ENCODE results near the gene RSF1.

- no peak for TF ChIP-seq CTCF (IDR thresholded peaks at IDR 0.05 in 2 of 3, conservative IDR thresholded peaks at IDR 0.05 in 1 of 3; ENCODE audit: borderline replicate concordance in 1 of 3, insufficient read depth in 1 of 3, low read depth in 2 of 3, low read length in 2 of 3)
- no peak for TF ChIP-seq EZH2 (IDR thresholded peaks at IDR 0.05)
- no peak for TF ChIP-seq EZH2phosphoT487 (IDR thresholded peaks at IDR 0.05; ENCODE audit: borderline replicate concordance)
- TF ChIP-seq POLR2A (IDR thresholded peaks at IDR 0.05; ENCODE audit: borderline replicate concordance, extremely low read depth, insufficient read depth, insufficient read length) = no peak
- TF ChIP-seq YY1 (IDR thresholded peaks at IDR 0.05; ENCODE audit: extremely low read depth, insufficient replicate concordance, low read depth, low read length) = no peak
- TF ChIP-seq POLR2AphosphoS5 (IDR thresholded peaks at IDR 0.05; ENCODE audit: low read depth, low read length) = no peak
- no peak for TF ChIP-seq ZNF274 (IDR thresholded peaks at IDR 0.05; ENCODE audit: low read depth, low read length)
- TF ChIP-seq ZBTB33 (IDR thresholded peaks at IDR 0.05; ENCODE audit: extremely low read depth, insufficient replicate concordance, low read length) = no peak
- no peak for TF ChIP-seq RAD21 (IDR thresholded peaks at IDR 0.05; ENCODE audit: low read depth)
- TF ChIP-seq MAX (IDR thresholded peaks at IDR 0.05) = no peak
These were observed 36.0 kb downstream of the RSF1 start for GRCh38 chr11:77784572-77784971.

Measured in HCT116 (cell line).